Hindlimb muscle (tissue), 1 donor: ENCODE results near the gene GORASP2. TPM values are rescaled to one million over a fixed set of nuclear protein-coding genes. Genes with fewer than 3 reads are reported as not detected.

ENCODE experiments used
- DNase-seq: peaks from one replicate; pipeline ENCODE4 v3.0.0-alpha.2; 2013
- polyA plus RNA-seq: library from polyadenylated mRNA; unstranded; fragments of 120-200 nt; gene quantifications from one replicate; pipeline ENCODE4 v1.2.1, GENCODE V29; 2013; ENCODE audit not compliant: insufficient read length

GORASP2 gene
- polyA plus RNA-seq, 1 donor: 62.8 TPM

- no peak for DNase-seq
Observed at GRCh38 chr2:170966648-170967396, 37.8 kb downstream of the GORASP2 start.

GRCh38 chr2:170967553-170967952 lies 38.5 kb downstream of the GORASP2 start:
- no peak for DNase-seq

- DNase-seq: no peak
Observed at GRCh38 chr2:170968205-170969003, 39.4 kb downstream of the GORASP2 start.

GRCh38 chr2:170969030-170969429 lies 40.0 kb downstream of the GORASP2 start:
- DNase-seq: no peak

- DNase-seq: no peak
Observed at GRCh38 chr2:170969872-170970496, 40.9 kb downstream of the GORASP2 start.

- no peak for DNase-seq
Observed at GRCh38 chr2:170971071-170971470, 42.0 kb downstream of the GORASP2 start.

- DNase-seq: no peak
Observed at GRCh38 chr2:170972296-170973224, 43.5 kb downstream of the GORASP2 start.

GRCh38 chr2:170973225-170973491 lies 44.1 kb downstream of the GORASP2 start:
- no peak for DNase-seq

GRCh38 chr2:170973492-170974303 lies 44.6 kb downstream of the GORASP2 start:
- DNase-seq: peak; percentile 91

GRCh38 chr2:170974304-170974993 lies 45.4 kb downstream of the GORASP2 start:
- no peak for DNase-seq

GRCh38 chr2:170975127-170975942 lies 46.3 kb downstream of the GORASP2 start:
- no peak for DNase-seq

- no peak for DNase-seq
Observed at GRCh38 chr2:170975943-170976270, 46.9 kb downstream of the GORASP2 start.

- DNase-seq: no peak
Observed at GRCh38 chr2:170984079-170984478, 55.0 kb downstream of the GORASP2 start.

- no peak for DNase-seq
Observed at GRCh38 chr2:170985407-170985806, 56.4 kb downstream of the GORASP2 start.

GRCh38 chr2:170986566-170987258 lies 57.7 kb downstream of the GORASP2 start:
- DNase-seq: no peak

GRCh38 chr2:170991398-170992182 lies 62.5 kb downstream of the GORASP2 start:
- no peak for DNase-seq

- DNase-seq: no peak
Observed at GRCh38 chr2:170996316-170996715, 67.3 kb downstream of the GORASP2 start.

- DNase-seq: no peak
Observed at GRCh38 chr2:170997893-170998597, 69.0 kb downstream of the GORASP2 start.
